ENCODE data around the gene IFI6. TPM values are rescaled to one million over a fixed set of nuclear protein-coding genes. Genes with fewer than 3 reads are reported as not detected.

The IFI6 gene
- total RNA-seq, 1 donor = 56.1 TPM

DNA sequence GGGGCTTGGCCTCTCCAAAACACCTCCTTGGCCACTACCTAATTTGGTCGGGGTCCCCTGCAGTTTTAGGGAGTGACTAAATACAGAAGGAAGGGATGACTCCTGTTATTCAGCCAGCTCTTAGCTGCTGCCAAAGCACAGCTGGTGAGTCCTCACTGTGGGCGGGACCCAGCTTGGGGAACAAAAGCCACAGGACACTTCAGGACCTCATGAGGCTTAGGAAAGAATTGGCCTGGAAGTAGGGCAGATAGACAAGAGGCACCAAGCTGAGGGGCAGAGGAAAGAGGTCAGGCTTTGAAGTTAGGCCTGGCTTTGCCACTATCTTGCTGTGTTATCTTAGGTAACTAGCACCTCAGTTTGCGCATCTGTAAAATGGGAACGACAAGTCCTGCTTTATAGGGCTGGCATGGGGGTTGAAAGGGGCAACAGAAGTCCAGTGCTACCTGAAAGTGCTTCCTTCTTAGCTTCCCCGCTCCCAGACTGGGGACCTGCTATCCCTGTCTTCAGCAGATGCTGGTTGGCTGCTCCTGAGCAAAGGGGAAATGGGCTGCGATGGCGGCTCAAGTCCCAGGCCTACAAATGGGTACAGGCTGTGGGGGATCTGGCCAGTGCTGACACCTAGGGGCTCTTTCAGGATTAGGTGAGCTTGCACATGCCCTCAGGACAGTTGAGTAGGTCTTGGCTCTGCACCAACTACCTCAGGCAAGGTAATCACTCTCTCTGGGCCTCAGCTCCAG lies 15.7 kb downstream of the IFI6 start:
- DNase-seq (ENCODE audit: low read depth) = peak; percentile 23
- no peak overlapping the region for H3K4me3 ChIP-seq (ENCODE audit: low read depth, low read length)
- TF ChIP-seq, protein P1, sequence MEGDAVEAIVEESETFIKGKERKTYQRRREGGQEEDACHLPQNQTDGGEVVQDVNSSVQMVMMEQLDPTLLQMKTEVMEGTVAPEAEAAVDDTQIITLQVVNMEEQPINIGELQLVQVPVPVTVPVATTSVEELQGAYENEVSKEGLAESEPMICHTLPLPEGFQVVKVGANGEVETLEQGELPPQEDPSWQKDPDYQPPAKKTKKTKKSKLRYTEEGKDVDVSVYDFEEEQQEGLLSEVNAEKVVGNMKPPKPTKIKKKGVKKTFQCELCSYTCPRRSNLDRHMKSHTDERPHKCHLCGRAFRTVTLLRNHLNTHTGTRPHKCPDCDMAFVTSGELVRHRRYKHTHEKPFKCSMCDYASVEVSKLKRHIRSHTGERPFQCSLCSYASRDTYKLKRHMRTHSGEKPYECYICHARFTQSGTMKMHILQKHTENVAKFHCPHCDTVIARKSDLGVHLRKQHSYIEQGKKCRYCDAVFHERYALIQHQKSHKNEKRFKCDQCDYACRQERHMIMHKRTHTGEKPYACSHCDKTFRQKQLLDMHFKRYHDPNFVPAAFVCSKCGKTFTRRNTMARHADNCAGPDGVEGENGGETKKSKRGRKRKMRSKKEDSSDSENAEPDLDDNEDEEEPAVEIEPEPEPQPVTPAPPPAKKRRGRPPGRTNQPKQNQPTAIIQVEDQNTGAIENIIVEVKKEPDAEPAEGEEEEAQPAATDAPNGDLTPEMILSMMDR (IDR thresholded peaks at IDR 0.05; ENCODE audit: insufficient read depth, low read depth, low read length) = no peak

DNA sequence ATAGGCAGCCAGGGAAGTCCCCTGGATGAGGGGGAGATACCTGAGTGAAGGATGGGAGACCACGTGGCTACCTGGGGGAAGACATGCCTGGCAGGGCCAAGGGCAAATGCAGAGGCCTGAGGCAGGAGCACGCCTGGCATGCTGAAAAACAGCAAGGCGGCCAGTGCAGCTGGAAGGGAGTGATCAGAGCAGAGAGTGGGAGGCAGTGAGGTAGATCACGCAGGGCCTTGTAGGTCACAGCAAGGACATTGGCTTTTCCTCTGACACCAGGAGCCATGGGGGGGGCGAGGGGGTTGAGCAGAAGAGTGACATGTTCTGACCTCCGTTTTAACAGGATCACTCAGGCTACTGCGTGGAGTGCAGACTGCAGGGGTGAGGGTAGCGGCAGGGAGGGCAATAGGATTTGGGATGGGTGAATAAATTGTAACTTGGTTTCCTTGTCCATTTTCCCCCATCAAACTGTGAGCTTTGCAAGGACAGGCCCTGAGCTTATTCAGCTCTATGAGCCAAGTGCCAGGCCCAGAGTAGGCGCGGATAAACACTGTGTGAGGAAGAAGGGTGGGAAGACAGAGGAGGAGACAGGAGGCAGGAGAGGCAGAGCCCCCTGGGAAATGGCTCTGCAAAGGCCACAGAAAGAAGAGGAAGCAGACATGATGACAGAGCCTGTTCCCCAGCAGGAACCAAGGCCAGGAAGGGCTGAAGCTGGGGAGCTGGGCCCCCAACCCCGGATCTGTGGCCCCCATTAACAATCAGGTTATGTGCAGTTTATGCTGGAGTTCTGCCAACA lies 16.6 kb downstream of the IFI6 start:
- DNase-seq (ENCODE audit: low read depth) = no peak
- TF ChIP-seq, protein P1 (IDR thresholded peaks at IDR 0.05; ENCODE audit: insufficient read depth, low read depth, low read length) = no peak
- H3K4me3 ChIP-seq (ENCODE audit: low read depth, low read length) = no peak overlapping the region

DNA sequence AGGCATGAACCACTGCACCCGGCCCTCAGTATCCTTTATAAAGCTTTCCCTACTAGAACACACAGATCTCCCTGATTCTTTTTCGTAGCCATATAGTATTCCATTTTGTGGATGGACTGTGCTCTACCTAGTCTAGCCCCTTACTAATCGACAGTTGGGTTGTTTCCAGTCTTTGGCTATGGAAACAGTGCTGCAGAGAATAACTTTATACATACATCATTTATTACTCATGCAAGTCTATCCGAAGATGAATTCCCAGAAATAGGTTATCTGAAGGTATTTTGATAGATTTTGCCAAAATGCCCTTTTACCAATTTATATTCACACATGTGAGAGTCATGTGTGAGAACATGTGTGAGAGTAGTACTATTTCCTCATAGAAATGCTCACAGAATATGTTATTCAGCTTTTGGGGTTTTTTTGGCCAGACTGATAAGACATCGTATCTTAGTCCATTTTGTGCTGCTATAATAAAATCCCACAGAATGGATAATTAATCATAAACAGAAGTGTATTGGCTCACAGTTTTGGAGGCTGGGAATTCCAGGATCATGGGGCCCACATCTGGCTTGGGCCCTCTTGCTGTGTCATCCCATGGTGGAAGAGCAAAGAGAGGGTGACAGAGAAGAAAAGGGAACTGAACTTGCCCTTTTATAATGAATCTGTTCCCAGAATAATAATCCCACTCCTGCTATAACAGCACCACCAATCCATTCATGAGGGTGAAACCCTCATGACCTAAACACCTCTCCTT lies 19.7 kb downstream of the IFI6 start:
- H3K4me3 ChIP-seq (ENCODE audit: low read depth, low read length) = no peak overlapping the region
- TF ChIP-seq, protein P1 (IDR thresholded peaks at IDR 0.05; ENCODE audit: insufficient read depth, low read depth, low read length) = no peak
- DNase-seq (ENCODE audit: low read depth) = no peak

DNA sequence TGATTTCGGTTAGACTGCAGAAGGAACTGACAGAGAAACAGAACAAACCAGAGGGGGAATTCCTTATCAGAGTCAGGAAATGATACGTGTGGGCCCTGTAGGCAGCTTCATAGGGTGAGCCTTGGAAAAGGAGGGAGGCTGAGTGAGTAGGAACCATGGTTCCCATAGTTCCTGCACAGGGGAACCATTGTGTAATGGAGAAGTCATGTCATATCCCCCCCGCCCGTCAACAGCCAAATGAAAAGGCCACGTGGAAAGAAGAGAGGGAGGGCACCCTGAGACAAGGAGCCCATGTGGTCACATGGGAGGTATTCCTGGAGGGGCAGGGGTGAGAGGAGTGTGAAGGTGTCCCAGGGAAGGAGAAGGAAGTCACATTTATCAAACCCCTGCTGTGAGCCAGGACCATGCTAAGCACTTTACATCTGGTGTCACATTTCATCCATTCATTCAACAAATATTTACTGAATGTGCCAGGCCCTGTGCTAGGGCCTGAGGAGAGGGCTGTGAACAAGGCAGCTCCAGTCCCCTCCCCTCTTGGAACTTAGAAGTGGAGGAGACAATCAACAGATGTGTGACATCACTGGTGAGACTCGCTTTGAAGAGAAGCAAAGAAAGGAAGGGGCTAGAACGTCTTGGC lies 21.3 kb downstream of the IFI6 start:
- H3K4me3 ChIP-seq (ENCODE audit: low read depth, low read length) = no peak overlapping the region
- TF ChIP-seq, protein P1 (IDR thresholded peaks at IDR 0.05; ENCODE audit: insufficient read depth, low read depth, low read length) = no peak
- DNase-seq (ENCODE audit: low read depth) = peak; percentile 59

DNA sequence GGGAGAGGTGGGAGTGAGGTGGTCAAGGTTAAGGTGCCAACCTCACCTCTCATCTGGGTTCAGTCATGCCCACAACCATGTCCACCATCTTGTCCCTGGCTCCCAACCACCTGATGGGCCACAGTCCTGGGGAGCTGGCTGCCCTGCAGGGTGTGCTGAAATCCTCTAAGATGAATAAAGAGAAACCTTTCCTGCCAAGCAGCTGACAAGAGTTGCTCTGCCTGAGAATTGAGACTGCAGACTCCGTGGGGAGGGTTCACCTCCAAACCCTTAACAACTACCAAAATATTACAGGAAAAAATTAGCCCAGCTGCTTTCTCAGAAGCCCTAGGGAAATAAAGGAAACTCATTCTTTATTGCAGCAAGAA lies 21.8 kb downstream of the IFI6 start:
- no peak for DNase-seq (ENCODE audit: low read depth)
- TF ChIP-seq, protein P1 (IDR thresholded peaks at IDR 0.05; ENCODE audit: insufficient read depth, low read depth, low read length) = no peak
- no peak overlapping the region for H3K4me3 ChIP-seq (ENCODE audit: low read depth, low read length)

DNA sequence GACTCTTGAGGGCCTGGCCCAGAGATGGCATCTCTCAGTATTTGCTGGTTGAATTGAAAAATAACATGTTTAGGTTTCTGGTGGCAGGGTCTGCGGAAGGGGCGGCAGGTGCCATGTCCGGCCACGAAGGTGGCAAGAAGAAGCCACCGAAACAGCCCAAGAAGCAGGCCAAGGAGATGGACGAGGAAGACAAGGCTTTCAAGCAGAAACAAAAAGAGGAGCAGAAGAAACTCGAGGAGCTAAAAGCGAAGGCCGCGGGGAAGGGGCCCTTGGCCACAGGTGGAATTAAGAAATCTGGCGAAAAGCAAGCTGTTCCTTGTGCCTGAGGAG lies 22.7 kb downstream of the IFI6 start:
- TF ChIP-seq, protein P1 (IDR thresholded peaks at IDR 0.05; ENCODE audit: insufficient read depth, low read depth, low read length) = no peak
- no peak overlapping the region for H3K4me3 ChIP-seq (ENCODE audit: low read depth, low read length)

More for the DNA sequence above, 22.7 kb downstream of the IFI6 start:
- DNase-seq (ENCODE audit: low read depth) = no peak

Measured in fibroblast of villous mesenchyme (primary cell).